T47D (cell line): ENCODE measurements around the gene CACNA2D2.

Source experiments
- DNase-seq, 2 experiments: peaks; one replicate each; pipeline versions ENCODE4 v3.0.0 to v3.0.0-alpha.2; 2011 to 2012; ENCODE audit warnings: low read depth in 1 of 2, low spot score in 1 of 2
- JUND ChIP-seq: IDR thresholded peaks from 2 replicates; pipeline ENCODE4 v1.6.1; 2012; ENCODE audit warnings: low read depth
- in situ Hi-C: cut with HindIII; loops from 2 replicates; pipeline ENCODE4 v1.10.0; 2016; ENCODE audit warnings: low sequenced_read_pairs, low pct_unique_long_range_greater_than_20kb

CACNA2D2 gene

DNA sequence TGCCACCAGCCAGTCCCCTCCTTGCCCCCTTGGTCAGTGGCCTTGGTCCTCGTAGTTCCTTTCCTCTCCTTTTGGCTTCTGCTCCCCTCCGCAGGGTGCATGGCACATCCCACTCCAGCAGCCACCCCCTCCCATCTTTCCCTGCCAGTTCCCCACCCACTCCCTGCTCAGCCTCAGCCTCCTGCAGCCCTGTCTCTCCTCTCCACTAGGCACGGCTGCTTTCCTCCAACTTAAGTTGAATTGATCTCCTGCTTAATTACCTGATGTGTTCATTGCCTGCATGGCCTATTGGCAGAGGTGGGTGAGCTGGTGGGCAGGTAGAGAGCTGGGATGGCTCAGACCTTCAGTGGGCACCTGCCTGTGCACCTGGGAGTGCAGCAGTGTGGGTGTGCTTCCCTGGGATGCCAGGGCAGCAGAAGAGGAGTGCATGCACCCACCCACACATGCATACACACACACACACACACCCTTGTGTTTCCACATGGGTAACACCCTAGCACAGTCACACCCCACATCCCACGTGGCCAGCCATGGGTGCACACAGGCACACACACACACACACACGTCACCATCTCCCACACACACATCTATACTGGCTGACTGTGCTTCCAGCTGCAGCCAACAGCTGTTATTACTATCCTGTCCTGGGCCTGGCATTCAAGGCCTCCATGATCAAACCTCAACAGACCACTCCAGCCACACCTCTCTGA is 33.2 kb upstream of the CACNA2D2 start:
- DNase-seq = no peak
- no peak for TF ChIP-seq JUND
- in situ Hi-C loops = no loop called here

- DNase-seq = no peak
- in situ Hi-C loops = no loop called here
- no peak for TF ChIP-seq JUND
Measured at GRCh38 chr3:50534681-50535330, 31.4 kb upstream of the CACNA2D2 start.

DNA sequence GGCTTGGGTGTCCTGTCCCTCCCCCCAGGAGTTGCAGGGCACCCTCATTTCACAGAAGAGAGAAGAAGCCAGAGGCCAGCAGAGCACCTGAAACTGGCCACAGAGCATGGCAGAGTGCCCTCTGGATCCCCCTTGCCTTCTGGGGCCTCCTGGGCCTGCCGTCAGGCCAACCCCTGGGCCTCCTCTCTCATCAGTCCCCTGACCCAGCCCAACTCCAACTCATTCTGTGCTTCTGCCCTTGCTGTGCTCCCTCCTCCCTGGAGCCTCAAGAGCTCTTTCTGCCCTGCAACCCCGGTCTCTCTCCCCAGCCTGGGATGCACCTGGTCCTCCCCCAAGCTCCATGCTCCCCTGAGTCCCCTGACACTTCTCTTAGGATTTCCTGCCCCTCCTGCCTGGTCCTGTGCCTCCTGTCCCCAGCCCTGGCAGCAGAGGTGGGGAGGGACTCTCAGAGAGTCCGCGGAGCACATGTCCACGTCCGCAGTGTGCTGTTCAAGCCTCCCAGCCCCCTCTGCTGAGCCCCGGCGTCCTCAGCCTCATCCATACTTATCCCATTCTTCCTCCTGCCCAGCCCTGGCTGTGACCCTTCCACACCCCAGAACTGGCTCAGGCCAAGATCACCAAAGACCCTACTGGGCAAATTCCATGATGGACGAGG is 30.5 kb upstream of the CACNA2D2 start:
- no peak for TF ChIP-seq JUND
- in situ Hi-C loops = no loop called here
- DNase-seq = no peak

DNA sequence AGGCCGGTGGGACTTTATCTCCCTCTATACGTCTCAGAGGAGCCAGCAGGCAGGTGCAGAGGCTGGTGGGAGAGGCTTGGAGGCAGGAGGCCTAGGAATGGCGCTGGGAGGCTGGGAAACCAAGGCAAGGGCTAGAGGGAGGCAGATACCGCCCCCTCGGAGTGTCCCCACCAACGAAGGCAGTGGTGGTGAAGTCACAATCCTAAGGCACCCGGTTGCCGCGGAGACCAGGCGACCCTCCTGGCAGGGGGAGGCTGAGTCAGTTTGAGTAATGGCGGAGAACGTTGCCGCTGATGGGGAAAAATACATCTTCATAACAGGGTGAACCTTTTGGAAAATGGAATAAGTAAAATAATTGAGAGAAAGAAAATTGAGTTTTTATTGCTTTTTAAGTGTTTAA is 29.9 kb upstream of the CACNA2D2 start:
- TF ChIP-seq JUND = no peak
- in situ Hi-C loops = no loop called here
- DNase-seq = no peak

GRCh38 chr3:50532062-50532705 is 28.8 kb upstream of the CACNA2D2 start:
- DNase-seq = no peak
- TF ChIP-seq JUND = no peak
- in situ Hi-C loops = no loop called here

DNA sequence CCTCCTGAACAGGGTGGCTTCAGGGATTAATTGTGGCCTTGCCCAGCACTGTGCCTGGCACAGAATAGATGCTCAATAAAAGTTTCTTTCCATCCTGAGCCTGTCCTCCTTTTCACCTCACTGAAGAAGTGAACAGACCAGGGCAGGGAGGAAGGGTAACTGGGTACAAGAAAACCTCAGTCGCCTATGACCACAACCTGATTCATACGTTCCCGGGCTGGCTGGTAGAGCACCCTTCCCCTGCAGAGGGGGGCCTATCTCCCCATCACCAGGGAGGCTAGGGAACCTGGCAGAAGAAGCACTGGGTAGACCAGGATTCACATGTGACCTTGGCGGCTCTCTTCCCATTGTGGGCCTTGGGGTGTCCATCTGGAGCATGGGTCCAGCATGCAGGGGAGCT is 27.8 kb upstream of the CACNA2D2 start:
- in situ Hi-C loops = no loop called here
- DNase-seq = no peak
- TF ChIP-seq JUND = no peak

DNA sequence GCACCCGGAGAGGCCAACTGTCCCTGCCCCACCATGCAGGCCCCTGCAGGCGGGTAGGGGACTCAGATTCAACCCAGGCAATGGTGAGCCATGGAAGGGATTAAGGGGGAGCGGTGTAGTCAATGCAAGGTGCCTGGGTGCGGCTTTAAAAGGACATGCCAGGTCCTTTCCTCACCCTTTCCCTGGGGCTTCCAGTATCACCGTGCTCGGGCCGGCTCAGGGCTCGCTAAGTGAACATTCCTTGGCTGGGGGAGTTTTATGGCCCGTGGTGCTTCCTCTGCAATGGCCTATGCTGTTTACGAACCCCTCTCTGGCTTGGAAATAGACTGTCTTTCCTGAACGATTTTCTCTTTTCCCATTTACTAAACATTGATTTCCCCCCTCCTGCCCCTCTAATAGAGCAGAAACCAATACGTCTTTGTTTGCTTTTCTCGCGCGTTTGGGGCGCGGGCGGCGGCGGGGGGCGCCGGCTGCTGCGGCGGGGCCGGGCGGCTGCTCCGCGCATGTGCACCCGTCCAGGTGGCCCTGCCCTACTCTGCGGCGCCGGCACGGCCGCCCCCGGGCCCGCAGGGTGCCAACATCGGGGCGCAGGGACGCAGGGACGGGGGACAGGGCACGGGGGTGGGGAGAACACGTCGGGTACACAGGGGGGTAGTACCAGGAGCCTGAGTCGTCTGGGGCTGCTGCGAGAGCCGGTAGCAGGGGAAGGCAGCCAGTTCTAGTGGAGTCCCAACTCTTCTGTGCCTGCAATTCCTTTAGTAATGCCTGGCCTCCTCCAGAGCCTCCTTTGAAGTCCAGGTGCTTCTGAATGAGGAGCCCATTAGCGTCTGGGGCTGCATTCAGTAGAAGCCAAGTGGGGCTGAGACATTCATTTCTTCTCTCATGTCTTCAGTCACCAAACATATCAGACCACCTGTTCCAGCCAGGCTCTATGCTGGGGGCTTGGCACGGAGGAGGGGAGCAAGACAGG is 26.9 kb upstream of the CACNA2D2 start:
- in situ Hi-C loops = no loop called here
- no peak for TF ChIP-seq JUND
- DNase-seq = no peak

DNA sequence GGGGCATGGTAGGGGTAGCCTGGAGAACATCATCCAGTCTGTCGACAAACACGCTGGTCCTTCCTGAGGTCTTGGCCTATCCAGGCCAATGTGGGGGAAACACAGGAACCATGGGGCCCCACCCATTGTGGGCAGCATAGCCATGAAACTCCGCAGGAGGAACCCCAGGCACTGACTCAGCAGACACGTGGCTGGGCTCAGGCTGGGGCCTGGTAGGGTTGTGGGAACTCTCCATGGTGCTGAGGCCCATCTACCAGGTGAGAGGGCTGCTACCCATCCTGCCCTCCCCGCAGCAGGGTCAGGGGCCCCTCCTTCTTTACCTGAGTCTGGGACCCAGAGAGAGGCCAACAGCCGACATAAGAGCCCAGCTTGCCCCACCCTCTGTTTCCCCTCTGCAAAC is 22.6 kb upstream of the CACNA2D2 start:
- in situ Hi-C loops = no loop called here
- peak; percentile 66 to 81 for DNase-seq
- TF ChIP-seq JUND = no peak

GRCh38 chr3:50525191-50525910 is 21.9 kb upstream of the CACNA2D2 start:
- in situ Hi-C loops = no loop called here
- no peak for TF ChIP-seq JUND
- DNase-seq = no peak

- no peak for DNase-seq
- in situ Hi-C loops = no loop called here
- no peak for TF ChIP-seq JUND
Measured at GRCh38 chr3:50524746-50525145, 21.3 kb upstream of the CACNA2D2 start.

- DNase-seq = no peak
- in situ Hi-C loops = no loop called here
- TF ChIP-seq JUND = no peak
Measured at GRCh38 chr3:50523279-50523811, 19.9 kb upstream of the CACNA2D2 start.
